IMR-90 (cell line): ENCODE measurements around the gene ODF2. TPM values are rescaled to one million over a fixed set of nuclear protein-coding genes. Genes with fewer than 3 reads are reported as not detected.

ENCODE experiments used
- ATAC-seq: fragments of 200-7000 bp; cut with Tn5 transposase; 2 replicates; pipeline ENCODE4 v1.9.1; 2020; ENCODE audit warnings: low read depth, mild to moderate bottlenecking, moderate library complexity
- BruUV-seq: library from RNA; stranded (reverse); fragments of 400-500 nt; replicated peaks from 2 replicates; lab custom pipeline; 2021; lab: Mats Ljungman, UMichigan
- CTCF ChIA-PET: fragments of 300-600 bp; formaldehyde crosslinking; extraction: SDS; loops from one replicate; lab custom pipeline; 2021; ENCODE audit warnings: antibody characterized with exemption; lab: Yijun Ruan, JAX
- POLR2A ChIA-PET: fragments of 300-600 bp; sonication (Branson Sonifier 250); formaldehyde crosslinking; loops from one replicate; lab custom pipeline; 2022; ENCODE audit warnings: antibody characterized with exemption; ENCODE audit not compliant: unreplicated experiment; lab: Charles Lee
- DNase-seq: peaks from one replicate; pipeline ENCODE4 v3.0.0; 2013
- H2AFZ ChIP-seq: replicated peaks from 2 replicates; pipeline ENCODE3; 2013; ENCODE audit warnings: low read length, mild to moderate bottlenecking; ENCODE audit not compliant: poor library complexity
- H2AK5ac ChIP-seq: 2 replicates; pipeline ENCODE4 v1.6.1; 2013; ENCODE audit warnings: low read depth, low read length, inconsistent platforms
- H2AK9ac ChIP-seq: replicated peaks from 2 replicates; pipeline ENCODE3; 2013; ENCODE audit warnings: mild to moderate bottlenecking, low read depth, low read length, moderate library complexity; ENCODE audit not compliant: poor library complexity
- H2BK120ac ChIP-seq: 2 replicates; pipeline ENCODE4 v1.6.1; 2013; ENCODE audit warnings: low read depth, low read length, inconsistent platforms
- H2BK15ac ChIP-seq: 3 replicates; pipeline ENCODE4 v1.6.1; 2013; ENCODE audit warnings: low read depth, low read length, inconsistent platforms
- H2BK20ac ChIP-seq: 2 replicates; pipeline ENCODE4 v1.6.1; 2013; ENCODE audit warnings: low read depth, mild to moderate bottlenecking, inconsistent platforms, low read length, moderate library complexity
- H2BK5ac ChIP-seq: 2 replicates; pipeline ENCODE4 v1.6.1; 2013; ENCODE audit warnings: mild to moderate bottlenecking, low read depth, low read length, inconsistent platforms; ENCODE audit not compliant: poor library complexity, severe bottlenecking
- H3K14ac ChIP-seq: replicated peaks from 2 replicates; pipeline ENCODE4 v1.6.1; 2013; ENCODE audit warnings: low read depth, low read length, inconsistent platforms
- H3K18ac ChIP-seq: 2 replicates; pipeline ENCODE4 v1.6.1; 2013; ENCODE audit warnings: low read depth, low read length, control low read depth
- H3K23ac ChIP-seq: 2 replicates; pipeline ENCODE4 v1.6.1; 2013; ENCODE audit warnings: low read depth, low read length, inconsistent platforms
- H3K27ac ChIP-seq: 2 replicates; pipeline ENCODE4 v1.5.1; 2013; ENCODE audit warnings: mild to moderate bottlenecking, control low read depth, low read length; ENCODE audit not compliant: insufficient read depth
- H3K27me3 ChIP-seq: 2 replicates; pipeline ENCODE4 v1.6.1; 2013; ENCODE audit warnings: low read length; ENCODE audit not compliant: control insufficient read depth, insufficient read depth
- H3K36me3 ChIP-seq: 2 replicates; pipeline ENCODE4 v1.6.1; 2013; ENCODE audit warnings: low read length, mixed read lengths; ENCODE audit not compliant: control insufficient read depth, insufficient read depth
- H3K4ac ChIP-seq: 2 replicates; pipeline ENCODE4 v1.6.1; 2013; ENCODE audit warnings: low read depth, low read length, inconsistent platforms
- H3K4me1 ChIP-seq: 2 replicates; pipeline ENCODE4 v1.6.1; 2013; ENCODE audit warnings: low read length, mixed read lengths; ENCODE audit not compliant: control insufficient read depth, insufficient read depth
- H3K4me2 ChIP-seq: 2 replicates; pipeline ENCODE4 v1.6.1; 2013; ENCODE audit warnings: low read depth, mild to moderate bottlenecking, control low read depth, low read length, moderate library complexity
- H3K4me3 ChIP-seq: 2 replicates; pipeline ENCODE4 v1.5.1; 2013; ENCODE audit warnings: low read depth, mild to moderate bottlenecking, control low read depth, low read length, moderate library complexity; ENCODE audit not compliant: insufficient read depth
- H3K56ac ChIP-seq: 2 replicates; pipeline ENCODE4 v1.6.1; 2013; ENCODE audit warnings: low read length, inconsistent platforms; ENCODE audit not compliant: insufficient read depth; ENCODE audit errors: extremely low read depth
- H3K79me1 ChIP-seq, 2 experiments: 2 replicates each; pipeline ENCODE4 v1.6.1; 2013; ENCODE audit warnings: low read length in 2 of 2, inconsistent platforms in 1 of 2, low read depth in 1 of 2
- H3K9ac ChIP-seq: 2 replicates; pipeline ENCODE4 v1.6.1; 2013; ENCODE audit warnings: low read depth, low read length, control low read depth
- H3K9me1 ChIP-seq: 2 replicates; pipeline ENCODE4 v1.6.1; 2013; ENCODE audit warnings: low read length, inconsistent platforms; ENCODE audit not compliant: insufficient read depth
- H3K9me3 ChIP-seq: 2 replicates; pipeline ENCODE4 v1.6.1; 2013; ENCODE audit warnings: low read length; ENCODE audit not compliant: control insufficient read depth, insufficient read depth
- H4K20me1 ChIP-seq: 2 replicates; pipeline ENCODE4 v1.6.1; 2013; ENCODE audit warnings: low read length, inconsistent platforms; ENCODE audit not compliant: insufficient read depth
- H4K5ac ChIP-seq: 2 replicates; pipeline ENCODE4 v1.6.1; 2013; ENCODE audit warnings: mild to moderate bottlenecking, low read depth, low read length, control low read depth
- H4K8ac ChIP-seq, 2 experiments: 2 replicates each; pipeline ENCODE4 v1.6.1; 2013; ENCODE audit warnings: low read depth in 2 of 2, low read length in 2 of 2, control low read depth in 1 of 2, inconsistent platforms in 1 of 2
- H4K91ac ChIP-seq: 2 replicates; pipeline ENCODE4 v1.6.1; 2013; ENCODE audit warnings: low read depth, low read length, inconsistent platforms; ENCODE audit not compliant: insufficient read depth
- CEBPB ChIP-seq: IDR thresholded peaks from 2 replicates; pipeline ENCODE4 v1.6.1; 2012; ENCODE audit warnings: low read depth, low read length, improper control_type of control experiment
- WGBS, 2 experiments: methylation state at CpG; one replicate each; pipeline versions ENCODE4 v1.1.5 to v1.1.7; 2013; ENCODE audit warnings: missing lambda C conversion rate in 2 of 2; ENCODE audit not compliant: insufficient read length in 1 of 2; ENCODE audit errors: extremely low coverage in 2 of 2; 5-methylcytosine and 5-hydroxymethylcytosine counted together
- dilution Hi-C: fragments of 300-500 bp; cut with HindIII; formaldehyde crosslinking; loops from one replicate; pipeline ENCODE4 v1.14.3; 2018; ENCODE audit warnings: low sequenced_read_pairs; ENCODE audit not compliant: unreplicated experiment
- in situ Hi-C: fragments of 300-500 bp; cut with MboI; formaldehyde crosslinking; loops from 3 replicates; pipeline ENCODE4 v1.14.3; 2019; ENCODE audit warnings: low sequenced_read_pairs, inconsistent platforms, mixed read lengths
- intact Hi-C: fragments of 100-400 bp; cut with micrococcal nuclease; formaldehyde crosslinking; loops from 2 replicates; pipeline ENCODE4 v1.10.0; 2022
- polyA plus RNA-seq, 3 experiments: library from polyadenylated mRNA; depleted of rRNA; stranded (reverse); fragments of >200 nt; gene quantifications; 2 replicates each; pipeline ENCODE4 v1.2.3, GENCODE V29; 2012; ENCODE audit warnings: low replicate concordance in 1 of 3
- total RNA-seq: library from RNA; depleted of rRNA; stranded (reverse); fragments of >200 nt; gene quantifications from 2 replicates; pipeline ENCODE4 v1.2.3, GENCODE V29; 2012
- TF ChIP-seq, protein P1 (sequence below): fragments of 150-350 bp; IDR thresholded peaks from 2 replicates; pipeline ENCODE4 v1.6.1; 2017; ENCODE audit warnings: mild to moderate bottlenecking, antibody characterized with exemption, low read length, low read depth
- TF ChIP-seq, protein P2 (sequence below): conservative IDR thresholded peaks from 2 replicates; pipeline ENCODE4 v1.5.1; 2012; ENCODE audit warnings: mild to moderate bottlenecking, low read depth, low read length, improper control_type of control experiment

Gene ODF2
- total and polyA plus RNA-seq, 2 of the 4 experiments (the other 2 are of a cell fraction), result 40.2 to 46.4 TPM

DNA sequence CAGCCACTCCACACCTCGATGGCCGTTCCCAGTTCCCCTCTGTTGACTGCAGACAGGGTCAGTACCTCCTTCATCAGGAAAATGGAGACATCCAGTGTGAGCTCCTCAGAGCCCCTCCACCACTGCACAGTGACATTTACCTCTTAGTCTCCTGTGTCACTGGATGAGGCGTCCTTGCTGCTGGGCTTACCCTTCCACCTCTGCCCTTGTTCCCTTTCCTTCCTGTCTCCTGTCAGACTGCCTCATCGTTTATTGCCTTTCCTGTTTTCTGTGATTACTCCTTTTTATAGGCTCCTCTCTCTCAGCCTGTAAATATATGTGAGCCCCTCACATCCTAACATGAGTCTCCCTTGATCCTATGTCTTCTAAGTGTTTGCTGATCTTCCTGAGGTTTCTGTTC is 73.4 kb downstream of the ODF2 start:
- Histone ChIP-seq H2AK5ac (no peak overlapping the region; the same call in 1 of the 2 replicates), H2BK20ac (no peak overlapping the region), H4K8ac (no peak overlapping the region), H2AFZ (no peak overlapping the region), H3K9ac (no peak overlapping the region), H4K5ac (no peak overlapping the region), H3K9me3 (no peaks in the 10 kb centered on the region), H3K9me1 (peaks cover 5% of the 10 kb centered on the region; the same call in 1 of the 2 replicates), H2BK120ac (no peak overlapping the region; the same call in 1 of the 2 replicates), H3K14ac (0 out of 2 replicates have a peak overlapping the region, but pooled peaks have one; percentile 12), H3K27ac (no peak overlapping the region), H2BK15ac (no peak overlapping the region), H3K27me3 (no peaks in the 10 kb centered on the region), H4K20me1 (no peaks in the 10 kb centered on the region), H3K36me3 (peaks cover 45% of the 10 kb centered on the region), H2AK9ac (no peak overlapping the region), H3K23ac (no peak overlapping the region; the same call in 1 of the 2 replicates), H2BK5ac (no peak overlapping the region), H3K4me1 (no peaks in the 10 kb centered on the region), H3K79me1 (peaks cover 3 to 5% of the 10 kb centered on the region in 2 experiments; a peak in 1 of 4 replicates), H3K18ac (no peak overlapping the region), H3K4me2 (no peak overlapping the region), H3K4me3 (no peak overlapping the region), H4K91ac (no peak overlapping the region; the same call in 1 of the 2 replicates), H3K56ac (no peak overlapping the region), H3K4ac (no peak overlapping the region)
- ChIA-PET CTCF (interaction anchor here (1.0 kb wide), 1 partner anchor 14 kb away, joined by 3 read pairs; no protein-coding TSS in a partner anchor), POLR2A (interaction anchor here (1.0 kb wide), 1 partner anchor 21 kb away, joined by 6 read pairs; no protein-coding TSS in a partner anchor)
- ATAC-seq (no peak), DNase-seq (no peak)
- no TSS peak for BruUV-seq
- intact Hi-C loops, result no loop called here
- no peak for TF ChIP-seq CEBPB
- TF ChIP-seq, protein P1, sequence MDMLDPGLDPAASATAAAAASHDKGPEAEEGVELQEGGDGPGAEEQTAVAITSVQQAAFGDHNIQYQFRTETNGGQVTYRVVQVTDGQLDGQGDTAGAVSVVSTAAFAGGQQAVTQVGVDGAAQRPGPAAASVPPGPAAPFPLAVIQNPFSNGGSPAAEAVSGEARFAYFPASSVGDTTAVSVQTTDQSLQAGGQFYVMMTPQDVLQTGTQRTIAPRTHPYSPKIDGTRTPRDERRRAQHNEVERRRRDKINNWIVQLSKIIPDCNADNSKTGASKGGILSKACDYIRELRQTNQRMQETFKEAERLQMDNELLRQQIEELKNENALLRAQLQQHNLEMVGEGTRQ, result no peak
- TF ChIP-seq, protein P2, sequence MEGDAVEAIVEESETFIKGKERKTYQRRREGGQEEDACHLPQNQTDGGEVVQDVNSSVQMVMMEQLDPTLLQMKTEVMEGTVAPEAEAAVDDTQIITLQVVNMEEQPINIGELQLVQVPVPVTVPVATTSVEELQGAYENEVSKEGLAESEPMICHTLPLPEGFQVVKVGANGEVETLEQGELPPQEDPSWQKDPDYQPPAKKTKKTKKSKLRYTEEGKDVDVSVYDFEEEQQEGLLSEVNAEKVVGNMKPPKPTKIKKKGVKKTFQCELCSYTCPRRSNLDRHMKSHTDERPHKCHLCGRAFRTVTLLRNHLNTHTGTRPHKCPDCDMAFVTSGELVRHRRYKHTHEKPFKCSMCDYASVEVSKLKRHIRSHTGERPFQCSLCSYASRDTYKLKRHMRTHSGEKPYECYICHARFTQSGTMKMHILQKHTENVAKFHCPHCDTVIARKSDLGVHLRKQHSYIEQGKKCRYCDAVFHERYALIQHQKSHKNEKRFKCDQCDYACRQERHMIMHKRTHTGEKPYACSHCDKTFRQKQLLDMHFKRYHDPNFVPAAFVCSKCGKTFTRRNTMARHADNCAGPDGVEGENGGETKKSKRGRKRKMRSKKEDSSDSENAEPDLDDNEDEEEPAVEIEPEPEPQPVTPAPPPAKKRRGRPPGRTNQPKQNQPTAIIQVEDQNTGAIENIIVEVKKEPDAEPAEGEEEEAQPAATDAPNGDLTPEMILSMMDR, result no peak
- in situ Hi-C loops, result no loop called here
- 88% methylated on average over 4 of the region's 4 CpGs; no CpG with 5 or more reads in 1 of the 2 experiments for WGBS, 2 experiments
- dilution Hi-C loops, result no loop called here
